GM21381 (cell line): ENCODE data around the gene LCT.
A peak's percentile ranks its signal among the peaks of the same experiment; 100 is the strongest.
"Not testable (repeated sequence)": the region's sequence is repeated elsewhere in the genome, so short reads cannot be mapped to it uniquely, and the experiment has no call there.

Experiments
- ATAC-seq: cut with Tn5 transposase; IDR thresholded peaks from one replicate; pipeline ENCODE4 v1.9.1; 2021; ENCODE audit warnings: mild to moderate bottlenecking, moderate library complexity; ENCODE audit not compliant: unreplicated experiment

LCT gene

DNA sequence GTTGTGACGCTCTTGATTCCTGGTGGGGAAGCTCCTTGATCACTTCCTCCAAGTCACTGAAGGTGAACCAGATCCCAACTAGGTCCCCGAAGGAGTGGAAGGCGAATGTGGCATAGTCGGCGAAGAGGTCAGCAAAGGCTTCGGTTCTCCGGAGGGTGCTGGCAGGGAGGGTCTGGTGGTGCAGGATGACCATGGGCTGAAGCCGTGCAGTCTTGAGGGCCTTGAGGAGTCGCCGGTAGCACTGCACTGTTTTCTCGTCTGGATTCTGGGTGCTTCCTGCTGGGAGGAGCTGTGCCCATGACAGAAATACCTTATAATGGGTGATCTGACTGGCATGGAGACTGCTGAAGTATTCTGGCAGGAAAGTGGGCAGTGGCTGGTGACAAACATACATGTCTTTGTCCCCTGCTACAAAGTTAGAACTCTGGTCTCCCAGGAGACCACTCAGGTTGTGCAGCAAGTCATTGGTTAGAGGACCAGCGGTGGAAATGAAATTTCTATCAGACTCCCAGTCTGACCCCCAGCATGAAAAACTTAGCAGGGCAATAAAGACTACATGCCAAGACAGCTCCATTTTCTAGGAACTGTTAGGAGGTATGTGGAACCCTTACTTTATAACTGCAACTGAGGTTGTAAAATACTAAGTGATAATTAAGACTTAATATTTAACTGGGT is at the start of gene LCT:
Gene LCT, minus strand, starts transcription at position 589 of the 675 bp plus-strand sequence. Its CDS starts 15 bp downstream, at position 574.
- ATAC-seq: no peak

GRCh38 chr2:135885709-135886108 is 48.7 kb upstream of the LCT start:
- no peak for ATAC-seq

DNA sequence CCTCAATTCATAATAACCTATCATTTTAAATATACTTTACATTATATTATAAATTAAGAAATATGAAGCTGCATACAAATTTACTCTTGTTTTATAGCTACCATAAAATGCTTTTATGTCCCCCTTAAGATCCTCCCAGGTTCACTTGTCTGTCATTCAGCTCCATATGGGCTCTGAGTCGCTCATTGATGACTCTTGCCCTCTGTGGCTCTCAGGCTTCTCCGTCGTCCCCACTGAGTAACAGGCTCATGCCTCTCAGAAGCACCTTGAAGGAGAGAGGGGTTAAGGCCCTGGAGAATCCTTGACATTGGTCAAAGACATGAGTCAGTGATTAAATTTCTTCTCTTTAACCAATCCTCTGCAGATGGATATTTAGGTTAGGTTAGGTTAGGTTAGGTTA is 45.4 kb upstream of the LCT start:
- no peak for ATAC-seq

GRCh38 chr2:135876770-135877169 is 39.8 kb upstream of the LCT start:
- not testable (repeated sequence) for ATAC-seq

DNA sequence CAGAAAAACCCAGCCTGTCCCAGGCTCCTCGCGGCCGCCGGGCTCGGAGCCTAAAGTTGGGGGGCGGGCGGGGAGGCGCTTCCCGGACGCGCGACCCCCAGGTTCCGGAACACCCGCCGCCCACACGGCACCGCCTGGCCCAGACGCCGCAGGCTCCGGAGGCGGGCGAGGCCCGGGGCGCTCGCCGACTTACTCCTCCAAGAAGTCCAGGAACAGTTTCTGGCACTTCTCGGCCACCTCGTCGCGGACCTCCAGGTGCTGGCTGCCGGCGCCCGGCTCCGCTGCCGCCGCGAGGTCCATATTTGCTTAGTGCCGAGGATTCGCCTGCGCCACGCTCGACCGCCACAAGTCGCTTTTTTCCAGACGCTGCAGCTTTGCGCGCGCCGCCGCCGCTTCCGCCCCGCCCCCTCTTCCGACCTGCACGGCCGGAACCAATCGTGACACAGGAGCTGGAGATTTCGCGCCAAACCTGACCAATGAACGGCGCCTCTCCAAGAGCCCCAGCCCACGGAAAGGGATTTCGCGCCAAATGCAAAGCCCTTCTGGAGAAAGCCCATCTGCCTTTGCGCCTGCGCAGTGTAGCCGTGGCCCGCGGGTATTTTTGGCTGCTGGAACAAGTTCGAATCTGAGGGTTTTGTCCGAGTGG is 39.2 kb upstream of the LCT start, which contains the start of gene MCM6:
Gene MCM6, minus strand, starts transcription at position 378 of the 646 bp plus-strand sequence. Its CDS starts 78 bp downstream, at position 300.
- peak; percentile 95 for ATAC-seq

GRCh38 chr2:135875491-135876065 is 38.6 kb upstream of the LCT start:
- ATAC-seq: peak; percentile 53

- ATAC-seq: no peak
Observed at GRCh38 chr2:135874777-135875365, 37.9 kb upstream of the LCT start.

DNA sequence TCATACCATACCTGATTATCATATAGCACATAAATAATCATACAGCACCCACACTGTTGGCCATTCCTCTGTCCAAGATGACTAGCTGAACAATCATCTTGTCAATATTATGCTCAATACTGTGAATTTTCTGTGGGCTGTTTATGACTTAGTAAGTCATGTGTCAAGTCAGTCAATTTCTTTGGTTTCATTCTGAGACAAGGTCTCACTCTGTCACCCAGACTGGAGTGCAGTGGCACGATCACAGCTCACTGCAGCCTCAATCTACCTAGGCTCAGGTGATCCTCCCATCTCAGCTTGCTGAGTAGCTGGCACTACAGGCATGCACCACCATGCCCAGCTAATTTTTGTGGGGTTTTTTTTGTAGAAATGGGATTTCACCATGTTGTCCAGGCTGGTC is 33.6 kb upstream of the LCT start:
- ATAC-seq: peak; percentile 59

- ATAC-seq: no peak
Observed at GRCh38 chr2:135863233-135863632, 26.2 kb upstream of the LCT start.

DNA sequence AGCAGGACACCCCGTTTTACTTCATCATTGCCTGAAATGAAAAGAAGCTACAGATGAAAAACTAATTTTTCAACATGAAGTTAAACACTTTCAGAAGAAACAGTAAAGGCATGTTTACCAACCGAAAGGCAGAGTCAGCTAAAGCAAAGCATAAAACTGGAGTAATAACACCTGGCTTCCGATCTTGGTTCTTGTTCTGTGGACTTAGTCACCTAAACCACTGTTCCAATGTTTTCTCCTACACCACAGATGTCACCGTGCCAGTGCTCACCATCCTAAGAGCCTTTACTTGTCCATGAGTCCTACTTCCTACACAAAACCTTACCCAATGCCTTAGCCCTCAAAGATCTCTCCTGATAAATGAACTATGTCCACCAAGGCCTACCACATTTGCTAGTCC is 25.7 kb upstream of the LCT start:
- ATAC-seq: no peak

DNA sequence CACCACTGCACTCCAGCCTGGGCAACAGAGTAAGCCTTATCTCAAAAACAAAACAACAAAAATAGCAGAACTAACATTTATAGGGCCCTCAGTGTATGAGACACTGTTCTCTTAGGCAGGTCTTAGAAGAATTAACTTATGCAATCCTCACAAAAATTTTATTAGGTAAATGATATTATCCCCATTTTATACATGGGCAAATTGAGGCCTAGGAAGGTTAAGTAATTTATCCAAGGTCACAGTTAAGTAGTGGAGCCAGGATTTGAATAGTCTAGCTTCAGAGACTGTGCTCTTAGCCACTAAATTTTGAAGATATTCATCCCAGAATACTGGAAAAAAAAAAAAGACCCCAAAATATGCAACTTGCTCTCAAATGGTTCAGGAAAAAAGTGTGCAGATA is 16.4 kb upstream of the LCT start:
- ATAC-seq: no peak

DNA sequence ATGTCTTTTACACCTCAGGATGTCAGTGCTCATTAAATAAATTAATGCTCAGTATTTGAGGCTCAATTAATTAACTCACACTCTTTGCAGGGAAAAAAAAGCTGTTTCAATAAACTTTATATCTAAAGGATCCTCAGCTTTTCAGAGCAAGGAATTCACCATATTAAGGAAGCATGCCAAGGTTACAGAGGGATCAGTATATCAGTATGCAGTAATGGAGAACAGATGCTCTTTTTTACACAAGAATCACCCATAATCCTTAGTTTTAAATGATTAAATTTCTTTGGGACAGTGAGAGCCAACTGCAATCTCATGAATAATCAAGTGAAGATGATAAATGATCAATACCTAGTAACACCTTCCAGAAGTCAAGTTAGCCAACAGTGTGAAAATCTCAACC is 14.9 kb upstream of the LCT start:
- ATAC-seq: no peak

DNA sequence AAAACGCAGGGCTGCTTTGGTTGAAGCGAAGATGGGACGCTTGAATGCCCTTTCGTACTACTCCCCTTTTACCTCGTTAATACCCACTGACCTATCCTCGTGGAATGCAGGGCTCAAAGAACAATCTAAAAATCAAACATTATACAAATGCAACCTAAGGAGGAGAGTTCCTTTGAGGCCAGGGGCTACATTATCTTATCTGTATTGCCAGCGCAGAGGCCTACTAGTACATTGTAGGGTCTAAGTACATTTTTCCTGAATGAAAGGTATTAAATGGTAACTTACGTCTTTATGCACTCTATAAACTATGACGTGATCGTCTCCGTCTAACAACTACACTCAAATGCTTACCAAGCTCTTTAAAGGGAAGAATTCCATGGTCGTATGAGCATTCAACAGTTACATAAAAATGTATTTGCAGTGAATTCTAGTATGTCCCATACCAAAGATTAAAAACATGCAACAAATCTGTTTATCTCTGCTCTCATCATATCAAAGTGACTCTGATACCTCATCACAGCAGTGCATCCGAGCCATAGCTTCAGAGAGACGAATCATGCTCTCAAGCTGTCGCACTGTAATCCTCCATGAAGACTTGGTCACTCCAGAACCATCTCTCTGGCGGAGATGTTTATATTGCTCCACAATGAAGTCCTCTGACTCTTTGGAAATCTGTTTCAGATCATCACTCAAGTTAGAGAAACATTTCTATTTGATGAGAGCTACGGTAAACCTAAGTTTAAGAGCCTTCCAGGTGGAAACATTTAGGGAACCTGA is 14.1 kb upstream of the LCT start:
- no peak for ATAC-seq

DNA sequence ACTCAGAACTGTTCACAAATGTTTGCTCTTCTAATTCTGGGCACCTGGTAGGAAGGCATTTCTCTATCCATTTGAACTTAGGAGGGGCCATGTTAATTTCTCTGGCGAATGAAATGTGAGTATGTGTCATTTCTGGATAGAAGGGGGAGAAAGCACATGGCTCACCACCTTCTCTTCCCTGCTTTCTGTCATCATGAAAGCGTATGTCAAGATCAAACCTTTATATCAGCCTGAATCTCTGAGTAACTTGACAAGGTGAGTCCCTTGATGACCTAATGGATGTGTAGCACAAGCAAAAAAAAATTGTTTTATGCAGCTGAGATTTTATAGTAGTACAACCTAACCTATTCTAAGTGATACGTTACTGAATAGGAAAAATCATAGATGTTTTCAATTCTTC is 12.1 kb upstream of the LCT start:
- ATAC-seq: no peak

GRCh38 chr2:135845997-135846396 is 9.0 kb upstream of the LCT start:
- ATAC-seq: no peak

- no peak for ATAC-seq
Observed at GRCh38 chr2:135845257-135845656, 8.3 kb upstream of the LCT start.

DNA sequence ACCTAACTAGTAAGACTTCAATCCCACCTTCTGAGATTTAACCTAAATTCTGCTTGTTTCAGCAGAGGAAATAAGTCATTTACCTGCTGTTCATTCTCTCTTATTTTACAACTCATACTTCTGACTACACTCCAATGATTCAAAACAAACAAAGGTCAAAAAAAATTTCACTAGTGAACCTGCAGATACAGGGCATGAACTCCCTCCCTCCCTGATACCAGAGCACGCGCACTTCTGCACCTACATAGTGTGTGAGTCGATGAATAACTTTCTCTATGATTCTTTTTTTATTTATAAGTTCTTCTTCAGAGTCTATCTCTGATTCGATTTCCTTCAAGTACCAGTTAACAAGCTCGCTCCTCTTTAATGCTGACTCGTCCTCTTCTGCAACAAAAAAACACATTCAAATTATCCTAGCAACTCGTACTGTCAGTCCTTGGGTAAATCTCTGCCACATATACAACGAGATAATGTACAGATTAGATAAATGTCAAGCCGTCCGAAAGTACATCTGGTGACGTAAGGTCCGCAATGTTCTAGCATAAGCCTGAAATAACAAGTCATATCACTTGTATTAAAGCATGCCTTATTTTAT is 7.4 kb upstream of the LCT start:
- ATAC-seq: no peak

GRCh38 chr2:135843671-135844070 is 6.7 kb upstream of the LCT start:
- ATAC-seq: no peak

DNA sequence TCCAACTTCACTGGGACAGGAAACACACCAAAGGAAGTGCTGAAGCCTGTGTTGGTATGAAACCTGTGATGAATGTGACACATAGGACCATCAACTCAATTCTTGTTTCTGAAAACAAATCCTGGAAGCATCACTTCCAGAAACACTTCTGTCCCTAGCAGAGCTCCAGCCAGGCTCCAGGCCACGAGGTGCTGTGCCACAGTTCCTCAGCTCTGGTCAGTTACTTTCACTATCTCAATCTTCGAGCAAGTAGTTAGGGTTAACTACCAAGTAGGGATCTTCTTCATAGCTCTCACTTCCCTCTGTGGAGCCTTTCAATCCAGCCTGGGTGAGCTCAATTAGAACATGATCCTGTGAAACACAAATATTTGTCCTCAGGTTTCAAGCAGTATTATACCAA is 3.6 kb upstream of the LCT start:
- no peak for ATAC-seq

DNA sequence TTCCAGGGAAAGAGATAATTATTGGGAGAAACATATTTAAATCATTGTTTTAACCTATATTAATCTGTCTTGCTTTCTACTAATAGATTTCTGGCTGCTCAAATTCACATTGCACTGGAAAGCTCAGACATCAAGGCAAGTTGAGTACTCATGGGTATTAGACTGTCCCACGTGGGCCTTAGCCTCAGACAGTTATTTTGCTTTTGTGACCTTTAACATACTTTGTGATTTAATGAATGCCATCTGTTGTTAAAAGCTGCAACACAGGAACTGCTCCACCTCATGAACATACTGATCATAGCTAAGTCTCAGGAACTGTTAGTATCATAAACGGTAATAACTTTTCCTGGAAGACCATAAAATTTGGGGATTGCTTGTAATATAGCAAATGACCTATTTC is 2.7 kb upstream of the LCT start:
- no peak for ATAC-seq

GRCh38 chr2:135838502-135838901 is 1.5 kb upstream of the LCT start:
- ATAC-seq: no peak
